Glomerular visceral epithelial cell (primary cell): ENCODE results near the gene CFAP65.

Experiments
- DNase-seq: peaks from one replicate; pipeline ENCODE4 v3.0.0-alpha.2; 2016; ENCODE audit errors: extremely low spot score

CFAP65 gene

DNA sequence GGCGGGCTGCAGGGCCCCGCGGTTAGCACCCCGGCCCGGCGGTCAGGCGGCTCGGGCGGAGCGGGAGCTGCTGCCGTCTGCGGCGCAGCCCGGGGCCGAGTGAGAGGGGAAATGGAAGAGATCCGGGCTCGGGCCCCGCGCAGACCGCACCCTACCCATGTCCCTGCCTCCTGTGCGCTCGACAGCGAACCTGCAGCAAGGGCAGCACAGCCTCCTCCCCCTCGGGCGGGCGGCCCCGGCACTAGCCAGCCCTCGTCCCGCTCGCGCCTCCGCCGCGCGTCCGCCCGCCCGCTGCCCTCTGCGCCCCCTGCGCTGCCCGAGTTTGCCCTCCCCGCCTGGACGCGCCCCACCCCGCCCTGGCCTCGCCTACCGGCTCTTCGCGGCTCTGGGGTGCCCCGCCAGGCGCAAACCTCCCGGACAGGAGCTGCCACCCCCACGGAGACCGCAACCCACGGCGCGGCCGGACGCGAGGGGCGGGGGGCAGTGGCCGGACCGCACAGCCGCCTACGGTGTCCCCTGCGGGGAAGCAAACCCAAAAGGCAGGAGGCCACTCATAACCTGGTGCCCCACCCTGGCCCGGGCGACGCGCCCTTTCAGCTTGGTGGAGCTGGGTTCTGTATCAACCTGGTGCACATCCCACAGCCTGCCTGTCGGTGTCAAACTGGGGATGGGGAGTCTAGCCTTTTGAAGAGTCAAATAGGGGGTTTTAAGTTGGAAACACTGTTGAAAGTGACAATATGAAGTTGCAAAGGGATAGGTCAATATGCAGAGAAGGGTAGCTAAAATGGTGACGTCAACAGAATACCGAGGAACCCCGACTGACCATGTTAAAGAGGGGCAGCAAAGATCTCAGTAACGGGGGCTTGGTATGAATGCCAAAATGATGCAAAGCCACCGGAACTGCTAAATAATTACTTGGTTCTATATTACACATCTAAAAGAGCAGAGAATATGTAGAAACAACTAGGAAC lies 19.8 kb upstream of the CFAP65 start, which contains the start of gene IHH:
Gene IHH, minus strand, starts transcription at position 101 of the 971 bp plus-strand sequence. CDS start 454 bp downstream, outside the sequence.
- peak; percentile 18 for DNase-seq

DNA sequence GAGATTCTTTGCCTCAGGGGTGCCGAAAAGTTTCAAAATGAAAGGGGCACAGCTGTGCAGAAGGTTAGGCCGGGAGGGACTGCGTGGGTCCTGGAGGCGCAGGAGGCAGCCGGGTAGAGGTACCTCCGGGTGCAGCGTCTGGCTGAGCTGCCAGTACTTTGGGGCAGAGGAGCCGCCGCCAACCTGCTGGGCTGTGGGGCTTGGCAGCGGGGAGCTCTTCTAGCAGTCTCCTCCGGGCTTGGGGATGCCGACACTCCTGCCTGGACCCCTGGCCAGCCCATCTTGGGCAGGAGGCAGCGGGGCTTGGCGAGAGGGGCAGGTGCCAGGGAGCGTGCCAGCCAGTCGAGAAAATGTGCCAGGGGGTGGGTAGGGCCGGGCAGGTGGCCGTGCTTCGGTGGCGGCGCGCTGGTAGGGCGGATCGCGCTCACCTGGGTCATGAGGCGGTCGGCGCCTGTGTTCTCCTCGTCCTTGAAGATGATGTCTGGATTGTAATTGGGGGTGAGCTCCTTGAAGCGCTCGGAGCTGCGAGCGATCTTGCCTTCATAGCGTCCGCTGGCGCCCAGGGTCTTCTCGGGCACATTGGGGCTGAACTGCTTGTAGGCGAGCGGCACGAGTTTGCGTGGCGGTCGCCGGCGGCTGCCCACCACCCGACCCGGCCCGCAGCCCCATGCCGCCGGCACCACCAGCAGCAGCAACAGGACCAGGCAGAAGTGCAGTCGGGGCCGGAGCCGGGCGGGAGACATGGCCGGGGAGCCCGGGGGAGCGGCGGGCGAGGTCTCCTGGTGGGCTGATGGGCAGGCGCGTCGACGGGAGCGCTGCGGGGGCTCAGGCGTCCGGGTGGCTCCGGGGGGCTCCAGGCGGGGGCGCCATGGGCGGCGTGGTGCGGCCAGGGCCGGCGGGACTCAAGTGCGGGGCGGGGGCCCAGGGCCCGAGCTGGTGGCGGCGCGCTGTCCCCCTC lies 18.7 kb upstream of the CFAP65 start:
- no peak for DNase-seq

DNA sequence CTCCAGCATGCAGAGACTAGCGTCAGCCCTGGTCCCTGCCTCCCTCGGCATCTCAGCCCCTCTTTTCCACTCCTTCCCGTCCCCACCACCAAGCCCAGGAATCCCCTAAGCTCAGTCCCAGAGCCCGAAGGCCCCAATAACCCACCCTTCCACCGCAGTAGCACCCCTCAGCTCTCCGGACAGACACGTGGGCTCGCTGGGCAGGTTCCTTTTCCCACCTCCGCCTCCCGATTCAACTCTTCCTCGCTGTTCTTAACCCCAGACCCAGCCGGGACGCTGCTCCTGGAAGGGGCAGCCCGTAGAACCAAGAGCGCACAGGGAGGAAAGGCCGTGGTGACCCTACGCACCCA lies 18.0 kb upstream of the CFAP65 start:
- DNase-seq: no peak

DNA sequence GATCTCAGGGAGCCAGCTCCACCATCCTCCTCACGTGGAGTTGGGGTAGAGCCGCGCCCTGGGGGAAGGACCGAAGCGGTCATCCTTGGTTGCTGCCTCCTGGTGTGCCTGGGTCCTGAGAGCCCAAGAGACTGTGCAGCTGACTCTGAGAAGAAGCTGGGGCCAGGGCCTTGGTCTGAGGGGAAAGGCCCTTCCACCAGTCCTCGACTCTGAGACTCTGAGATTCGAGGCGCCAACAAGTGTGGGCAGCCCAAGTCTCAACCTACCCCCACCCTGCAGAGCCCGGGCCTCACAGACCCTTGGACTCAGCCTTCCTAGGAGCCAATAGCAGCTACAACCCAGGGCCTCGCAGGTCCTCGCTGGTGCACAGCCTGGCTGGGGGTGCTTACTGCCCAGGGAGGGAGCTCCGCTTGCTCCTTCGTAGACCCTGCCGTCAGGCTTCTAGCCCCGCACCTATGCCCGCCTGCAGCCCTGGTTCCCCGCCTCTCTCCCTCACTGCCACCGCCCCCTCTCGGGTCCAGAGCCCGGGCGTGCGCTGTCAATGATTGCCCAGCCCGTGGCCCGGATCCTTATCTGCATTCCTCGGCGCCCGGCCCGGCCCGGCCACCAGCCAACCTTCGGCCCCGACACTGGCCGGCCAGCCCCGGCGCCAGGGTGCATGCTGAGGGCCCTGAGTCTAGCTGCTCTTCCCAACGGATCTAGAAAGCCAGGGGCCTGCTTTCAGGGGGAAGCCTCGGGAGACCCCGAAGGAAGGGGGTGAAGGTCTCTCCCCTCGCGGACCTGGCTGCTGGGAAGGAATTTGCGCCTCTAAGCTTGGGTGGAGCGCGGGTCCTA lies 17.4 kb upstream of the CFAP65 start:
- DNase-seq: peak; percentile 54

DNA sequence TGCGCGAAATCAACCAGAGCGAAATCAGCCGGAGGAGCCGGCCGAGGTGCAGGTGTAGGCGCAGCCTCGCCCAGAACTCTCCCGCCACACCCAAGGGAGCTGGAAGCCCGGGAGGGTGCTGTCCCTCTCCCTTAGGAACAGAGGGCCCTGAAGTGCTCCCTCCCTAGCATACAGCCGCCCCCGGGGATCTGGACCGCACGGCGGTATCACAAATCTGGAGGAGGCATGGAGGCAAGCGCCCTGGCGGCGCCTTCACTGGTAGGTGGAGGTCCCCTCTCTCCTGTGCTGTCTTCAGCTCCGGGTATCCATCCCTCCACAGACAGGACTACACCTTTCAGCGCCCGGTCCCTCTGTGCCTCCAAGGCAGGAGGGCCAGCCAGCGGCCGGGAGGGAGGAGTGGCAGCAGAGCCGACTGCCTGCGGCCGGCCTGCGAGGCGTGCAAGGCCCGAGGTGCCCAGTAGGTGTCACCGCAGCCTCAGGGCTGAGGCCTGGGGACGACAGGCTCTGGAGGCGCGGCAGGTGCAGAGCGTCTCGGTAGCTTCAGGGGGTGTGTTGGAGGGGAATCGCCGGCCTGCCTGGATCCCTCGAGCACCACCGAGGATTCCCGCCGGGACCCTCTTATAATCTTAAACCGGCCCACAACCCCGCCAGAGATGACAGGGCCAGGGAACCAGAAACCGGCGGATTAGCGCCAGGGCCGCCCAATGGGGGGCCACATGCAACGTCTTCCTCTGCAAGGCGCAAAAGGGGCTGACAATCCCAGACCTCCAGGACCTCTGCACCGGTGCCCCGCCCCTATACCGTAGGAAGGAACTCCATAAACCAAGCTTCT lies 16.6 kb upstream of the CFAP65 start:
- peak; percentile 76 for DNase-seq

DNA sequence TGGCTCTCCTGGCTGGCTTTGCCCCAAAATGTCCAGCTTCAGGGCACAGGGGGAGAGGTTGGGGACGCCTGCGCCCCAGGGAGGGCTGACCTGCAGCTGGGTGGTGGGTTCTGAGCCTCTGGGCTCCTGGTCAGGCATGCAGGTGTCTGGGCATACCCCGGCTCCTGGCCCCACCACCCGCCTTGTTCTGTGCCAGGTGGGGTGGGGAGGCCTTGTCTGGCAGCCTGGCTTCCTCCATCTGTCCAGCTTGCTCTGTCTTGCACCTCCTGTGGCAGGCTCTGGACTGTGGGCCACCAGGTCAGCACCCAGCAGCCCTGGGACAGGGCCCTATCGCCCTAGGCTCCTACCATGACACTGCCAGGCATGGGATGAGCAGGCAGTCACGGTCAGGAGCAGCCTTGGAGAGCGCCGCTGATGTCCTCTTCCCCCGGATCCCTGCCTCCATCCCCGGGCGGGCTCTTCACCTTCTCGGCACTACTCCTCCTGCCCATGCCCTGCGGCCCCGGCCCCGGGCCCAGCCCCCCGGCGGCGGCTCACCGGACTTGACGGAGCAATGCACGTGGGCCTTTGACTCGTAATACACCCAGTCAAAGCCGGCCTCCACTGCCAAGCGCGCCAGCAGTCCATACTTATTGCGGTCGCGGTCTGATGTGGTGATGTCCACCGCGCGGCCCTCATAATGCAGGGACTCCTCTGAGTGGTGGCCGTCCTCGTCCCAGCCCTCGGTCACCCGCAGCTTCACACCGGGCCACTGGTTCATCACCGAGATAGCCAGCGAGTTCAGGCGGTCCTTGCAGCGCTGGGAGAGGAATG lies 15.8 kb upstream of the CFAP65 start:
- no peak for DNase-seq

DNA sequence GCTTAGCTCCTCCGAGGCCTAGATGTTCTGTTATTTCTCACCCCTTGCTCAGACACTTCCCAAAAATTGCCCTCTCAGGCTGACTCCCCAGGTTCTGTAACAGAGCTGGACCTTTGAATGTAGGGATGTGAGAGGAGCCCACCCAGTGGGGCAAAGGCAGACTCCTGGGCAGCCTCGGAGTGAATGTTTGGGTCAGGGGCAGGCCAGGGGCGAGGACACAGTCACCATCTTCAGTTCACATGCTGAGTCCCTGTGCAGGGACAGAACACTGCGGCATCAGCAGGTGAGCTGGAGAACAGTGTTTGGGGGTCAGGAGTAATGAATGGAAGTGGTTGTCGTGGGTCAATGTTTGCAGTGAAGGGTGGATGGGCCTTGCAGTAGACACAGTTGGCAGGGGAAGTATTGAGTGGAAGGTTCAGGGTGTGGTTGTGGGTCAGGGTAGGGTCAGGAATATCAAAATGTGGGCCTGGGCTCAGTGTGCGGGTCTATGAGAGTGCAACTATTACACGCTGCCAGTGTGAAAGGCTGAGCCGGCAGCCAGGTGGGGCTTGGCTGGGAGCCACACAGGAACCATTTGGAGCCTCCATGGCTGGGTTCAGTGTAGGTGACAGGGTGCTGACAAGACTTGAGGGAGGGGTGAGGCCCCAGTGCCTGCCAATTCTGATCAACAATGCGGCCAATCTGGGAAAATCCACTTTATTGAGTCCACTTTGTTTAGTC lies 15.0 kb upstream of the CFAP65 start:
- DNase-seq: no peak

DNA sequence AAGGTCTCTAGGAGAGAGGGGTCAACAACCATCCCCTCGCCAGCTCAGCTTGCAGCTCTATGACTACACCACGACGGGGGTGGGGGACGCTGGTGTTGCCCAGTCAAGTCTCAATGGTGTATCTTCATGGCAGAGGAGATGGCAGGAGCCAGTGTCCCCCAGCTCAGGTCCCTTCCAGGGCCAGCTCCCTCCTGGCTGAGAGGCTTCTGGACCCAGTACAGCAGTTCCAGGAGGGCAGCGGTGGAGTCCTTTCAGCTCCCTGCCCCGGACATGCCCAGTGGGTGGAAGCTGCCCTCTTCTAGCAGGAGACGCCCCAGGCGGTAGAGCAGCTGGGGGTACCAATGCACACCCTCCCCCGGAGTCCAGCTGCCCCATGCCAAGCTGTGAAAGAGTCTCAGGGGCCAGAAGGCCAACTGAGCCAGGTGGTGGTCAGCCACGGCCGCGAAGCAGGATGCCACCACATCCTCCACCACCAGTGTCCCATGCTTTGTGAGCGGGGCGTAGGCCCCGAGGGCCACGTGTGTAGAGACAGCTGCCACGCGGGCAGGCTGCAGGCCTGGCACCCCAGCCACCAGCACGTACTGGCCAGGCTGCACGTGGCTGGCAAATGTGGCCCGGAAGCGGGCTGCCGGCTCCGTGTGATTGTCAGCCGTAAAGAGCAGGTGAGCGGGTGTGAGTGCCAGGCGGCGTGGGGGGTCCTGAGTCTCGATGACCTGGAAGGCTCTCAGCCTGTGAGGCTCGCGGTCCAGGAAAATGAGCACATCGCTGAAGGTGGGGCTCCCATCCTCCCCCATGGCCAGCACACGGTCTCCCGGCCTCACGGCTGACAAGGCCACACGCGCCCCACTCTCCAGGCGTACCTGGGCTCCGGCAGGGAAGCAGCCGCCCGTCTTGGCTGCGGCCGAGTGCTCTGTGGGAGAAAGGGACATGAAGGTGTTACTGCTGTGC lies 13.9 kb upstream of the CFAP65 start:
- no peak for DNase-seq

DNA sequence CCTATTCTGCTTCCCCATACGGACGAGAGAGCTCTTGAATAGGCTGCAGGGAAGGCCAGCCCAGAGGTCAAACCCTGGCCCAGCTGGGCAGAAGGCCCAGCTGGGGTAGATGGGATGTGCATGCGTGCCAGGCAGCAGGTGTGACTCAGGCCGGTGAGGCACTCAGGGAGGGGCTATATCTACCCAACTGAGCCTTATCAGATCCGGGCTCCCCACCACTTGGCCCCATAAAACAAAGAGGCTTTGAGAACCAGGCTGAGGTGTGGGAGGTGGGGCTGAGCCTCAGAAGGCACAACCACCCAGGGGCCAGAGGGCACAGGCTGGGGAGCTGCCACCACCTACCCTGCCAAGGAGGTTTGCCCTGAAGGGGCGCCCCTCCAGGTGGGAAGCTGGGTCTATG lies 8.0 kb upstream of the CFAP65 start:
- DNase-seq: no peak

DNA sequence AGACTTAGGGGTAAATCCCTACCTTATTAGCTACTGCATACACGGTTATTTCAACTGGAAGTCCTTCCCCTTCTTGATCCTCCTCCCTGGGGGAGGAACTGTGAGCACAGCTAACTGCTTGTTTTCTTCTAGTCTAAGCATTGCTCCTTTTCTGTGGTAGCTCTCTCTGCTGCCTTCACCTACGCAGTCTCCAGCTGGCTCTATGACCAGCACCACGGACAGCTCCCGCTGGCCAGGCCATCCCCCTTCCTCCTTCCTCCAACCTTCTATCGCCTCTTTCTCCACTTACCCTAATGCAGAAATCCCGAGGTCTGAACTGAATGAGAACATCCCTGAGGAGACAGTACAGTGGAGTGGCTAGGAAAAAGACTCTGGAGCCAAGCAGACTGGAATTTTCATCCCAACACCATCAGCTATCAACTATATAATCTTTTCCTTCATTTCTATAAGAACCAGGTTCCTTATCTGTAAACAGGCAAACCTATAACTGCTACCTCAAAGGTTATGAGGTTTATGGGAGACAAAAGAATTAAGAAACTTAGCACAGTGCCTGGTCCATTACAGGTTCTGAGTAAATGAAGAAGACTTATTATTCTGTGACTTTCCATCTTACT lies 4.7 kb upstream of the CFAP65 start:
- DNase-seq: peak; percentile 31

DNA sequence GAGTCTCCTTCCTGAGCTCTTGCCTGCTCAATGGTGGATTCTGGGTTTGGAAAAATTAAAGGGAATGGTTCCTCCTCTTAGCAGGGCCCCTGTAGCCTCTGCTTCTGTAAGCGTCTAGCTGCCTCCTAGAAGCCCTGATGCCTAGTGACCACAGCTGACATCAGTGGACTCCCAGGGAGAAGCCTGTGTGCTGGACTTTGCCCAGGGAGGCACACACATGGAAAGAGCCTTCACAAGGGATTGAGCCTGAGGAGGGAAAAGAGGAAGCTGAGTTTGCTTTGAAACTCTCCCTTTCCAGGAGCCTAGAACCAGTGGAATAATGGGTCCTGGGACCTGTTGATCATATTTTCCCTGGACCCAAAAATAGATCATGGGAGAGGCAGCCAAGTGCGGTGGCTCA lies 1.4 kb upstream of the CFAP65 start:
- no peak for DNase-seq

DNA sequence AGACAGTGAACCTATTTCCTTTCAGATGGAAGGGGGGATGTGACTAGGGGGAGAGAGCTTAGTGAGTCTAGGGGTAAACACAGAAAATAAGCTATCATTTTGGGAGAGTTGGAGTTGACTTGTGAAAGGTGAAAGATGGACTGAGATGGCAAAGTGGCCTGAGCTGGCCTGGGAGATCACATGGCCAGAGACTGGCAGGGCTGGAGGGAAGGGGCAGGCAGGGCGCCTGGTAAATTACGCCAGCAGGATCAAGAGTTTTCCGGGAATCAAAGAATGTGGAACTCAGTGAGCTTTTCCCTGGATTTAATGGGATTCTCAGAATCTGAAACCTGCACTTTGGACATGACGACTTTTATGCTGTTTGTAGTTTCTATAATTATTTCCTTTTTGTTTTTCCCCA lies 841 bp upstream of the CFAP65 start:
- no peak for DNase-seq

DNA sequence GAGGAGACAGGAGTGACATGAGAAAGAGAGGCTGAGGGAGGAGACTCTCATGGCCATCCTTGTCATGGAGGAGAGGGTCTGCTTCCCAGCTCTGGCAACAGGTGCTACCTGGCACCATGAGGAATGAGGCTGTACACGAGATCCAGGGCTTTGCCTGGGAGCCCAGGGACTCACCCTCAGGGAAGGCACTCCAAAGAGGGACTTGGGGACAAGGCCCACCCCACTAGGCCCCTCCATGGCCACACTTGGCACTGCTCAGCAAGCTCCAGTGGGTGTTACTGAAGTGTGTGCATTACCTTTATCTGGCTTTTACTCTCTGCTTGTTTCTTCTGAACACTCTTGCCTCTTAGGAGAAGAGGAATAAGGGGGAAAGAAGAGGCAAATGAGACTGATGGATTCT lies 2.7 kb downstream of the CFAP65 start:
- no peak for DNase-seq

DNA sequence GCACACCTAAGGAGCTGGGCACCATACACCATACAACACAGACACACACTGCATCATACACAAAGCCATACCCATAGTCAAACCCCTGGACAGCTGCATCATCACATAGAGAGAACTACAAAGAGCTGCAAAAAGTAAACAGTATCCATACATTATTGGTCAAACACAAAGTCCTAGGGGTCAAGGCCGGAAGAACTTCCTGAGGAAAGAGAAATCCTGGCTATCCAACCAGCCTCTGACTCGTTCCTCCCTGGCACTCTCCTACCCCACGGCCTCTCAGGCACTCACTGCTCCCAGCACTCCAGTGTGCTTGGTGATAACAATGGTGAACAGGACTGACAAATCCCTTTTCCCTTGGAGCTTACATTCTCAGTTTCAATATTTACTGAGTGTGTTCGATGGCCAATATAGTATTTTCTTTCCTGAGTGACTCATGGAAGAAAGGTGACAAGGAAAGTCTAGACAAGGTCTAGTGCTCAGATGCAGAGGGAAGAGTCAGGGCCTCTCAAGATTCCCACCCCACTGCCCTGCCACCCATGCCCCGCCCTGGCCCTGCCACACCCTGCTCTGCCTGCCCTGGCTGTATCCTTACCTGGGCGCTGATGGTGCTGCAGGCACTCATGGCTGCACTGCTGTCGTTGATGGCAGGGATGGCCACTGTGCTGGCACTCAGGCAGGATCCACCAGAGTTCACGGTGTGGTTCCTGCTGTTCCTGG lies 3.4 kb downstream of the CFAP65 start:
- DNase-seq: no peak

DNA sequence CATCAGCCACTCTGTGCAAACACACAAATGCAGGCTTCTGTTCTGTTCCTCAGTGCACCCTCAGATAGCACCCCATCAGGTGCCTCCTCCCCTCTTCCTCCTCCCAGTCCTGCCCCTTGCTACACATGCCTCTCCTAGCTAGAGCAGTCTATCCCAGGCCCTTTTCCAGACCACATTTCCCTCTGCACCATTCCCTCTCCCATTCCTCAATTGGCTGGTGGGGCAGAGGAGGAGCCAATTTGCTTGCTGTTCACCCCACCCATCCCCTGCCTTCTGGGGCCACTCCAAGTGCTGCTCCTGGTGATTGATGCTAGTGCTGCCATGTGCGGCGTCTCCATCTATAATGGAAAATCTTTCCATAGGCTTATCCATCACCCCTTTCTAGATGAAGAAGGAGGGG lies 5.4 kb downstream of the CFAP65 start:
- DNase-seq: no peak

DNA sequence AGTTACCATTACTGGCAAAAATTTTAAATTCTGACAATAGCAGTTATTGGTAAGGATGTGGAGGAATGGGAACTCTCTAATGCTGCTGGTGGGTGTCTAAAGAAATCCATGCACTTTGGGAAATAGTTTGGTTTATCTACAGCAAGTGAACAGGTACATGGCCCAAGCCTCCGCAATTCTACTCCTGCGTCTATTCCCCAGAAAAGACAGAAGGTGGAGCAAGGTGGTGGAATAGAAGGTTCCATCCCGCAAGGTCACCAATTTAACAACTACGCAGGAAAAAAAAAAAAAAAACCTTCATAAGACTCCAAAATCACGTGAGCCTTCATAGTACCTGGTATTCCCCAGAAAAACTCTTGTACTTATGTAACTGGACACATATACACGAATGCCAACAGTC lies 6.5 kb downstream of the CFAP65 start:
- no peak for DNase-seq
